Measurements from ENCODE around the gene DMWD.
"Not testable (repeated sequence)": the region's sequence is repeated elsewhere in the genome, so short reads cannot be mapped to it uniquely, and the experiment has no call there.

The DMWD gene

GRCh38 chr19:45757695-45758094 is 35.0 kb downstream of the DMWD start:
- in situ Hi-C loops (cut with HindIII; ENCODE audit: low sequenced_read_pairs) = no loop called here

DNA sequence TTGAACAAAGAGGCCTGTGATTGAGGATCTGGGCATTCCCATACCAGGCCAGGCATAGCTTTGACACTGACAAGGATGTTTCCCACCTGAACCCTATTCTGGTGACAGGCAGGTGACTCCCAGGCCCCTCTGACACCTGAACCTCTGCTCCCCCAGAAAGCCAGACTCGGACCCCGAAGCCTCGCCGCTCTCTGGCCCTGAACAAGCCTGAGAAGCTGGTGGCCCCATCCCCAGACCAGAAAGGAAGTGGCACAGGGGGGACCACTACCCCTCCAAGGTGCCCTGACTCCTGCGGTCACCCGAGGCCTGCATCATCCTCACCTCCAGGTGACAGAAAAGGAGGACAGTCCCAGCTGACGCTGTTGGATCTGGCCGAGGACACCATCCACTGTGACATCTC is 38.3 kb downstream of the DMWD start:
- in situ Hi-C loops (cut with HindIII; ENCODE audit: low sequenced_read_pairs) = no loop called here

DNA sequence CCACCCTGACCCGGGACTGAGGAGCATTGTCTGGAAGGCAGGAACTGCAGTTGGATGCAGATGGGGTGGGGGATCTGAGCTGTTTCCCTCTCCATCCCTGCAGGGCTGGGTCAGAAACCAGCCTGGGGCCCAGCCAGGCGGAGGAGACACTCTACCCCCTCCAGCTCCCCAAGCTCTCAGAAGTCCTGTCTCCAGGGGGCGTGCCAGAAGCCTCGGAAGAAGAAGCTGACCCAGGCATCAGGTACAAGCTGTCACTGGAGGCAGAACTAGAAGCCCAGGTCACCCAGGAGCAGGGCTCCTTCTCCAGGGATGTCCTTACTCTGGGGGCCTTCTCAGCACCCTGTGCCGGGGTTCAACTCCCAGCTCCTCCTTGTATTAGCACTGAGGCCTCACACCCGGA is 39.1 kb downstream of the DMWD start:
- in situ Hi-C loops (cut with HindIII; ENCODE audit: low sequenced_read_pairs) = no loop called here

DNA sequence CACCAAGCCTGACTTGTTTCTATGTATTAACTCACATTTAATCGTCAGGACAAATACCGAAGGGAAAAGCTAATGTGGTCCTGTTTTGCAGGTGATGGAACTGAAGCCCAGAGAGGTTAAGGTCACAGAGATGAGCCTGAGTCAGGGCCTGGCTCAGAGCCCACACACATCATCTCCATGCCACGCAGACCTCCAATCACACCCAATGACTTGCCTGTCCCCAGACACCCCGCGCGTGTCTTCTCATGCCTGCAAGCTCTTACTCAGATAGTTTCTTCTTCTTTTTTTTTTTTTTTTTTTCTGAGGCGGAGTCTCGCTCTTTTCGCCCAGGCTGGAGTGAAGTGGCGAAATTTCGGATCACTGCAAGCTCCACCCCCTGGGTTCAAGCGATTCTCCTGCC is 40.0 kb downstream of the DMWD start:
- in situ Hi-C loops (cut with HindIII; ENCODE audit: low sequenced_read_pairs) = no loop called here

GRCh38 chr19:45751483-45751882 is 41.2 kb downstream of the DMWD start:
- in situ Hi-C loops (cut with HindIII; ENCODE audit: low sequenced_read_pairs) = not testable (repeated sequence)

DNA sequence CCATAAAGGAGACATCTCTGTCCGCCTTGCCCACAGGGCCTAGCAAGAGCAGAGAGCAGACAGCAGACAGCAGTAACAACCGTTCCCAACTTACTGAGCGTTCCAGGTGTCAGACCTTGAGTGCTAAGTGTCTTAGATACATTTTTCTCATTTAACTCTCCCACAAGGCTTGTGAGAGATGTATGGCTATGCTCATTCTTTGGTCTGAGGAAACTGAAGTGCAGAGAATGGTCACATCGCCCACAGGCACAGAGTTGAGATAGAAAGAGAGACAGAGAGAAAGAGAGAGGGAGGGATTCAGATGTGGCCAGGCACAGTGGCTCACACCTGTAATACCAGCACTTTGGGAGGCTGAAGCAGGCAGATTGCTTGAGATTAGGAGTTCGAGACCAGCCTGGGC is 45.1 kb downstream of the DMWD start:
- in situ Hi-C loops (cut with HindIII; ENCODE audit: low sequenced_read_pairs) = no loop called here

- in situ Hi-C loops (cut with HindIII; ENCODE audit: low sequenced_read_pairs) = no loop called here
Observed at GRCh38 chr19:45746866-45747265, 45.8 kb downstream of the DMWD start.

GRCh38 chr19:45745606-45746005 is 47.0 kb downstream of the DMWD start:
- in situ Hi-C loops (cut with HindIII; ENCODE audit: low sequenced_read_pairs) = no loop called here

- in situ Hi-C loops (cut with HindIII; ENCODE audit: low sequenced_read_pairs) = no loop called here
Observed at GRCh38 chr19:45742969-45743368, 49.7 kb downstream of the DMWD start.

- in situ Hi-C loops (cut with HindIII; ENCODE audit: low sequenced_read_pairs) = no loop called here
Observed at GRCh38 chr19:45739498-45740439, 52.9 kb downstream of the DMWD start.

DNA sequence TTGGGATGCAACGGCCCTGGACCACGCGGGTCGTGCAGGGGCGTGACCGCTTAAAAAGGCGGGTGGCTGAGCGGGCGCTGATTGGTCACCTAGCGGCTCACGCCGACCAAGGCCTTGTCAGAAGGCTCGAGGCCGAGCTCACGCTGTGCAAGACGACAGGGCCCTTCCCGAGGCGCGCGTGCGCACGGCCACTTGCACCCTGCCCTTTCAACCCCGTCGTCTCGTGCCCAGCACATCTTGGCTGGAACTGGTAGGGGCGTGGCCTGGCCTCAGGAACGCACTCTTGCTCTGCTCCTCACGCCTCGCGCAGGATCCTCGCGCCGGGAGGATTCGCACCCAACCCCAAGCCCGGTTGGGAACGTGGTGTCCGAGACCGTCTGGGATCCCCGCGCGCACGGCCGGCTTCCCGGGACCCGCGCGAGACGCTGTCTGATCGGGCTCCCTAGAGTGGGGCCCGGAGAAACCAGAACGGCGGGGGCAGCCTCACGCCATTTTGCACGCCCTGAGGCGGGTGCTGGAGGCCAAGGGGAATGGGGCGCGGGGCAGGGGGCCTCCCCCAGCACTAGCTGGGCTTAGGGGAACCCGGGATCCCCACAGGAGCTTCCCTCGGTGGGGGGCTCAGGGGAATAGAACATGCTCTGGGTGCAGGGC is 59.4 kb downstream of the DMWD start, which contains the start of gene MEIOSIN:
TSS of gene MEIOSIN (plus strand) at position 280 of the 651 bp plus-strand sequence. CDS start 1,938 bp downstream, outside the sequence.
- in situ Hi-C loops (cut with HindIII; ENCODE audit: low sequenced_read_pairs) = loop anchor here (5.0 kb wide), 2 partner anchors 39 to 41 kb away; partner anchors contain the start of genes QPCTL and SNRPD2
